Measurements from ENCODE around the gene TMLHE. TPM values are rescaled to one million over a fixed set of nuclear protein-coding genes. Genes with fewer than 3 reads are reported as not detected.

The TMLHE gene
- total RNA-seq, 1 experiment from 2014 or later = not detected

DNA sequence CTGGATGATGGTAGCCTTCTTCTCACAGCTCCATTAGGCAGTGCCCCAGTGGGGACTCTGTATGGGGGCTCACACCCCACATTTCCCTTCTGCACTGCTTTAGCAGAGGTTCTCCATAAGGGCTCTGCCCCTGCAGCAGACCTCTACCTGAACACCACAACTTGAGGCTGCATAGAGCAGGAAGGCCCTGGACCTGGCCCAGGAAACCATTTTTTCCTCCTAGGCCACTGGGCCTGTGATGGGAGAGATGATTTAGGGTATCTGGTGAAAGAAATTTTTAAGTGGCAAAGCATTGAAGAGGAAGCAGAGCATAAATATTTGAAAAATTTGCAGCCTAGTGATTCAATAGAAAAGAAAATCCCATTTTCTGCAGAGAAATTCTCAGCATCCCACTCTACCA is 171.7 kb downstream of the TMLHE start:
- ATAC-seq = no peak
- no peaks in the 10 kb centered on the region for H3K4me1 ChIP-seq (ENCODE audit: insufficient read depth, low read length)
- H3K9me3 ChIP-seq (ENCODE audit: low read length) = no peaks in the 10 kb centered on the region
- no peaks in the 10 kb centered on the region for H3K36me3 ChIP-seq (ENCODE audit: low read depth, low read length)
- H3K4me3 ChIP-seq (ENCODE audit: low read length) = no peak overlapping the region
- H3K79me2 ChIP-seq (ENCODE audit: low read length) = no peaks in the 10 kb centered on the region
- no peaks in the 10 kb centered on the region for H3F3A ChIP-seq (ENCODE audit: low read length, unreplicated experiment)
- CTCF ChIA-PET = no interaction called here
- H3K4me2 ChIP-seq (ENCODE audit: low read length) = no peak overlapping the region
- H3K27me3 ChIP-seq (ENCODE audit: low read length) = no peaks in the 10 kb centered on the region
- POLR2A ChIA-PET (ENCODE audit: unreplicated experiment) = no interaction called here
- intact Hi-C loops (cut with micrococcal nuclease) = no loop called here
- no peak overlapping the region for H3K27ac ChIP-seq (ENCODE audit: low read length)
- no peak overlapping the region for H3K9ac ChIP-seq (ENCODE audit: low read length)
- no peaks in the 10 kb centered on the region for H3K9me2 ChIP-seq (replicated peaks; ENCODE audit: low read length)
- DNase-seq = no peak
- H4K20me1 ChIP-seq (ENCODE audit: low read length) = no peaks in the 10 kb centered on the region
- H2AFZ ChIP-seq (ENCODE audit: low read length) = no peak overlapping the region
- TF ChIP-seq EZH2 (IDR thresholded peaks at IDR 0.05; ENCODE audit: low read length, unreplicated experiment) = no peak
- no peak for TF ChIP-seq EZH2phosphoT487 (IDR thresholded peaks at IDR 0.05; ENCODE audit: borderline replicate concordance, low read length)
- TF ChIP-seq, protein P1, sequence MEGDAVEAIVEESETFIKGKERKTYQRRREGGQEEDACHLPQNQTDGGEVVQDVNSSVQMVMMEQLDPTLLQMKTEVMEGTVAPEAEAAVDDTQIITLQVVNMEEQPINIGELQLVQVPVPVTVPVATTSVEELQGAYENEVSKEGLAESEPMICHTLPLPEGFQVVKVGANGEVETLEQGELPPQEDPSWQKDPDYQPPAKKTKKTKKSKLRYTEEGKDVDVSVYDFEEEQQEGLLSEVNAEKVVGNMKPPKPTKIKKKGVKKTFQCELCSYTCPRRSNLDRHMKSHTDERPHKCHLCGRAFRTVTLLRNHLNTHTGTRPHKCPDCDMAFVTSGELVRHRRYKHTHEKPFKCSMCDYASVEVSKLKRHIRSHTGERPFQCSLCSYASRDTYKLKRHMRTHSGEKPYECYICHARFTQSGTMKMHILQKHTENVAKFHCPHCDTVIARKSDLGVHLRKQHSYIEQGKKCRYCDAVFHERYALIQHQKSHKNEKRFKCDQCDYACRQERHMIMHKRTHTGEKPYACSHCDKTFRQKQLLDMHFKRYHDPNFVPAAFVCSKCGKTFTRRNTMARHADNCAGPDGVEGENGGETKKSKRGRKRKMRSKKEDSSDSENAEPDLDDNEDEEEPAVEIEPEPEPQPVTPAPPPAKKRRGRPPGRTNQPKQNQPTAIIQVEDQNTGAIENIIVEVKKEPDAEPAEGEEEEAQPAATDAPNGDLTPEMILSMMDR (conservative IDR thresholded peaks at IDR 0.05; ENCODE audit: low read depth, low read length) = no peak
- BruUV-seq (replicated peaks) = no TSS peak

Small RNA genes lying within 50 kb of the gene (microRNA-seq; reads per million reads assigned to microRNA genes)
- gene MIR1184-3 (ENCODE audit: unreplicated experiment) = not detected

Other genes starting within 250 kb of the TMLHE start
- gene F8A2, start 230.9 kb downstream of the TMLHE start, total RNA-seq (2014; rRNA removed) = not detected in 2 replicates
- gene F8A3, start 154.3 kb downstream of the TMLHE start, total RNA-seq (2014; rRNA removed) = 0.07 and 2.2 TPM in 2 replicates
- not detected in 2 replicates for gene SPRY3, start 366 bp downstream of the TMLHE start, total RNA-seq (2014; rRNA removed)

Measured in PC-3 (cell line).